ENCODE measurements around the gene TFE3.
"Not testable (repeated sequence)": the region's sequence is repeated elsewhere in the genome, so short reads cannot be mapped to it uniquely, and the experiment has no call there.

The TFE3 gene

GRCh38 chrX:49000636-49001035, 42.5 kb downstream of the TFE3 start:
- no peak for DNase-seq

DNA sequence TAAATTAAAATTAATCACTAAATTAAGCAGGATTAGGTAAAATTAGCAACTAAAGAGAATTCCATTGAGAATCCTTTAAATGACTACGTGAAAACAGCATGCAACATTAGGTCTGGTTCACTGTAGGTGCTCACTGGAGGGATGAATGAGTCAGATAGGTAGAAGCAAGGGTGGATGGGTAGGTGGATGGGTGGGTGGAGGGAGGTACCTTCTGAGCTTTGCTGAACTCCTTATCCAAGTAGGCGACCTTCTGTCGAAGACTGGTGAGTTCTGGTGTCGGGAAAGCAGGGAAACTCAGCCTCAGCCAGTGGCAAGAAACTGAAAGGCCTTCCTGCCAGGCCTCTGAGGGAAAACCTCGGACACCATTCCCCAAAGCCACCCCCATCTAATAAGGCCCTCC, 44.1 kb downstream of the TFE3 start:
- no peak for DNase-seq

DNA sequence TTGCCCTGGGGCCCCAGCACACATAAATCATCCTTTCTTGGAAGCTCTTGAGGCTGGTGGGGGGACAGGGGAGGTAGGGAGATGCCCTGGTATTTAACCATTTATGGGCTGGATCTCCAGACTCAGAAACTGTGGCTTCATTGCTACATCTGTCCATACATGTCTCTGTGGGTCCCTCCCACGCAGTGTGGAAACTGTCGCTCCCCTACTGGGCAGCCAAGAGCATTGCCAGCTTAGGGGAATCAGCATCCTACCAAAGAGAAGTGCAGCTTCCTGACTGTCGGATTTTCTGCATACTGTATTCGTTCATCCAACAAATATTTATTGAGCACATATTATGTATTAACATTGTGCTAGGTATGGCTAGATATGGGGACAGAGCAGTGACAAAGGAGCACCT, 44.8 kb downstream of the TFE3 start:
- no peak for DNase-seq

DNA sequence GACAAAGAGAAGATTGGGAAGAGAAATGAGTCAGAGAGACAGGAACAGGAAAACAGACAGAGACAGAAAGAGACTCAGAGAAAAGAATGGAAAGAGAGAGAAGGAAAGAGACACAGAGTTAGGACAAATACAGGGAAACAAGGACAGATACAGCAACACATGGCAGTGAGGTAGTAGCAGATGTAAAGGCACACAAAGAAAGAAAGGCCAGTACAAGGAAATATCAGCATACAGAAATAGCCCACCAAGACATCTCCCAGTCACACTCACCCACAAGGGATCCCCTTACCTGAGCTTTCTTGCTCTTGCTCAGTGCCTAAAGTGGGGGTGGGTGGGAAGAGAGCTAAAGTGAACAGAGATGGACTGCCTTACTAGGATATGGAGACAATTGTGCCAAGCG, 45.3 kb downstream of the TFE3 start:
- no peak for DNase-seq

DNA sequence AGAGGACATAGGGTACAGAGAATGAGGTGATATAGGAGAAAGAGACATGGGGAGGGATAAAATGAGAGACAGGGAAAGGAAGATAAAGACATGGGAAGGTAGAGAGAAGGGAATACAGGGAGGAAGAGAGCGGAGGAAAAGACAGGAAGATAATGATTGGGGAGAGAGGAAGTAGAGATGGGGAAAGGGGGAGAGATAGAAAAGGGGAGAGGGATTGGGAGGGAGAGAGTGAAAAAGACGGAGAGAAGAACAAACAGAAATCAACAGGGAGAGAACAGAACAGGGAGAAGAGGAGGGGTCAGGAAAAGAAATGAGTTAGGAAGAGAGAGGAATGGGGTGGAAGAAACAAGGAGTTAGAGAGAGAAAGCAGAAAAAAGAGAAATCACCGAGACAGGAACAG, 45.7 kb downstream of the TFE3 start:
- no peak for DNase-seq

DNA sequence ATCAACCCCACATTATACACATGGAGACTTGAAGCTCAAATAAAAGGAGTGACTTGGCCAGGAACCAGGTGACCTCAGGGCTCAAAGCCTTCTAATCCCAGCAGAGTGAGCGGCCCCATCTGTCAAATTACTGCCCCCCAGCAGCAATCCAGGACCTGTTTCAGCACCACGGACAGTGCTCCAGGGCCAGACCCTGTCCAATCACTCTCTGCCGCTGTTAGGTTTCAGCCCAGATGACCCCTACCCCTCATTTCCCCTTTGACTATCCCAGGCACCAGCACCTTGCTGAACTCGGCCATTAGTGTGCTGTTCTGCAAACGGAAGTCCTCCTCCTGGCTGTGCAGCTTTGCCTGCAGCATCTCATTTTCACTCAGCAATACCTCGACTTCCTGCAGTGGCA, 46.2 kb downstream of the TFE3 start:
- DNase-seq = no peak

GRCh38 chrX:48992341-48992740, 50.8 kb downstream of the TFE3 start:
- DNase-seq = no peak

- DNase-seq = no peak
Measured at GRCh38 chrX:48989483-48989882, 53.7 kb downstream of the TFE3 start.

GRCh38 chrX:48983896-48984295, 59.3 kb downstream of the TFE3 start:
- DNase-seq = no peak

GRCh38 chrX:48983081-48983480, 60.1 kb downstream of the TFE3 start:
- no peak for DNase-seq

DNA sequence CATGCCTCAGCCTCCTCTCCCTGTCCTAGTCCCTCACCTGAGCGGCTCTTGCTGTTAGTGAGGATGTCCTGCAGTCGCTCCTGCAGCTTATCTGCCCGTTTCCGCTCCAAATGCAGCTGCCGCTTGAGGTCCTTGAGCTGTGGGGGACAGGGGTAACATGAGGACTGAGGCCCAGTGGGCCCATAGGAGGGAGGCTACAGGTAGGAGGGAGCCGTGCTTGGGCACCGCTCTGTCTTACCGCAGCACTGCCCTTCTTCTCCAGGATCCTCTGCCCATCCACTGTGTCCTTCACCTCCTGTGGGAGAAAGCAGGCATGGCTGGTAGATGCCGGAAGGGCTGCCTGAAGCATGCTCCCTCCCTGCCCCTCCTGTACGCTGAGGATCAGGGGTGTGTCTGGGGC, 62.0 kb downstream of the TFE3 start:
- DNase-seq = no peak

GRCh38 chrX:48980341-48980740, 62.8 kb downstream of the TFE3 start:
- not testable (repeated sequence) for DNase-seq

Measured in activated naive CD4-positive, alpha-beta T cell (primary cell).